ENCODE results near the gene GNG5.

GNG5 gene

DNA sequence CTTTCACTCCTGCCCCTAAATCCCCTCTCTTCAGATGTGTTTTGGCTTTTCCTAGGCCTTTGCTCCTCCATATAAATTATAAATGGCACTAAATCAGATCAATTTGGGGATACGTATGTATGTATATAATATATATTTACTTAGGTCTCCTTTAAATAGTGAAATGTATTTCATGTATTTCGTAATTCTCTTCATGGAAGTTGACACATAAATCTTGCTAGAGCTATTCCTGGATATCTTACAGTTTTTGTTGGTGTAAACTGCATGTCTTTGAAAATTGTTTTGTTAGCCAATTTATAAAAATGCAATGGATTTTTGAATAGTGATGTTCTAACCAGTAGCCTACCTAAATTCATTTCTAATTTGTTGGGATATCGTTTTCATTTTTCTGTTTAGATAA is 18.3 kb downstream of the GNG5 start:
- TF ChIP-seq, protein P1, sequence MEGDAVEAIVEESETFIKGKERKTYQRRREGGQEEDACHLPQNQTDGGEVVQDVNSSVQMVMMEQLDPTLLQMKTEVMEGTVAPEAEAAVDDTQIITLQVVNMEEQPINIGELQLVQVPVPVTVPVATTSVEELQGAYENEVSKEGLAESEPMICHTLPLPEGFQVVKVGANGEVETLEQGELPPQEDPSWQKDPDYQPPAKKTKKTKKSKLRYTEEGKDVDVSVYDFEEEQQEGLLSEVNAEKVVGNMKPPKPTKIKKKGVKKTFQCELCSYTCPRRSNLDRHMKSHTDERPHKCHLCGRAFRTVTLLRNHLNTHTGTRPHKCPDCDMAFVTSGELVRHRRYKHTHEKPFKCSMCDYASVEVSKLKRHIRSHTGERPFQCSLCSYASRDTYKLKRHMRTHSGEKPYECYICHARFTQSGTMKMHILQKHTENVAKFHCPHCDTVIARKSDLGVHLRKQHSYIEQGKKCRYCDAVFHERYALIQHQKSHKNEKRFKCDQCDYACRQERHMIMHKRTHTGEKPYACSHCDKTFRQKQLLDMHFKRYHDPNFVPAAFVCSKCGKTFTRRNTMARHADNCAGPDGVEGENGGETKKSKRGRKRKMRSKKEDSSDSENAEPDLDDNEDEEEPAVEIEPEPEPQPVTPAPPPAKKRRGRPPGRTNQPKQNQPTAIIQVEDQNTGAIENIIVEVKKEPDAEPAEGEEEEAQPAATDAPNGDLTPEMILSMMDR (conservative IDR thresholded peaks at IDR 0.05): no peak
- H3K27ac ChIP-seq: no peak overlapping the region

- no peak overlapping the region for H3K27ac ChIP-seq
- TF ChIP-seq, protein P1 (conservative IDR thresholded peaks at IDR 0.05): no peak
These were observed 25.1 kb downstream of the GNG5 start for GRCh38 chr1:84481317-84481716.

DNA sequence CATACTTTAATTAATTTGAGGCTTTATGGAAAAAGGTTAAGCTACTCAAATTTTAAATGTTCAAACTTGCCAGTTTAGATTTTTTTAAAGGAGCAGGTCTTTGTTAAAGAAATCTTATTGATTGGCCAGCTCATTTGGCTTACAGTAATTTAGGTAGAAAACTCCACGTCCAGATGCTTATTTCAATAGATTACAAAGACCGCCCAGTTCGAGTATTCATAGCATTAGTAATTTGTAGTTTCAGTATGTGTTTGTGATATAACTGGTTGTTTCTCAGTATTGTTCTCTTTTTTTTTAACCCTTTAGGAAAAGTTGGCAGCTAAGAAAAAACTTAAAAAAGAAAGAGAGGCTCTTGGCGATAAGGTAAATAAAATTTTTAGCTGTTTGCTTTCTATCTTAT is 25.7 kb downstream of the GNG5 start:
- peak overlapping the region; percentile 84 for H3K27ac ChIP-seq
- TF ChIP-seq, protein P1 (conservative IDR thresholded peaks at IDR 0.05): no peak

- TF ChIP-seq, protein P1 (conservative IDR thresholded peaks at IDR 0.05): no peak
- peak overlapping the region; percentile 84 for H3K27ac ChIP-seq
These were observed 26.4 kb downstream of the GNG5 start for GRCh38 chr1:84479998-84480397.

DNA sequence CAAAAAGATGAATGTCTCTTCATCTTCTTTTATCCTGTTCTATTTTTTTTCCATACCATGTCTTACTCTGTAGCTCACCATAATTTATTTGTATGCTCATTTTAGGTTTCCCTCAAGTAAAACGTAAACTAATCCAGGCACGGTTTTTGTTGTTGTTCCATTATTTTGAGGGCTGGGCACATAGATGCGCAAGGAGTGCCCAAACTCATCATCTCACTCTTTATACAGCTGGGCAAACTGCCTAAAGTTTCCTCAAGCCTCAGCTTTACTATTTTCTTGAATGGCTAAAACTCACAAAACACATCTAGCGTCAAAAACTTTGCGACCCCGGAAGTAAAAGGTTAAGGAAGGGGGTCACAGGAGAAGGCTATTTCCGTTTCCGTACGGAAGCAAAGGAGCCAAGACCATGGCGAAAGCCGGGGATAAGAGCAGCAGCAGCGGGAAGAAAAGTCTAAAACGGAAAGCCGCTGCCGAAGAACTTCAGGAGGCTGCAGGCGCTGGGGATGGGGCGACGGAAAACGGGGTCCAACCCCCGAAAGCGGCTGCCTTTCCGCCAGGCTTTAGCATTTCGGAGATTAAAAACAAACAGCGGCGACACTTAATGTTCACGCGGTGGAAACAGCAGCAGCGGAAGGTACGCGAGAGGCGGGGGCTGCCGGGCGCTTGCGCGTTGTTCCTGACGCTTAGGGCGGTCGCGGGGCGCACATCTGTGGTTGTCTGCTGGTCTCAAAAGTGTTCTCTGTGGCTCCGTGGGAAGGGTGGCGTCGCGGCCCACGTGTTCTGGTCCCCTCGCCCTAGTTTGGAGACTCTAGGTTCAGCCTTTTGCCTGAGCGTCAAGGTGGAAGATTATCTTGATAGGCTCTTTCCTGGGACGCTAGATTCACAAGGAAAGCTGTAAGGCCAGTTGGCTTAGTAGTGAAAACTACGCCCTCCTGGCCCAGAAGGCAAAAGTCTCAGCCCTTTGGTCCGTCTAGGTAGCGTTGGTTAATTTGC is 27.2 kb downstream of the GNG5 start, which contains the start of gene RPF1:
TSS of gene RPF1 (plus strand) at position 391 of the 993 bp plus-strand sequence. CDS start at position 407, 16 bp downstream.
- TF ChIP-seq, protein P1 (conservative IDR thresholded peaks at IDR 0.05): no peak
- H3K27ac ChIP-seq: peak within 1 kb of the TSS; percentile 84

GRCh38 chr1:84476225-84476624 is 30.2 kb downstream of the GNG5 start:
- TF ChIP-seq, protein P1 (conservative IDR thresholded peaks at IDR 0.05): no peak

DNA sequence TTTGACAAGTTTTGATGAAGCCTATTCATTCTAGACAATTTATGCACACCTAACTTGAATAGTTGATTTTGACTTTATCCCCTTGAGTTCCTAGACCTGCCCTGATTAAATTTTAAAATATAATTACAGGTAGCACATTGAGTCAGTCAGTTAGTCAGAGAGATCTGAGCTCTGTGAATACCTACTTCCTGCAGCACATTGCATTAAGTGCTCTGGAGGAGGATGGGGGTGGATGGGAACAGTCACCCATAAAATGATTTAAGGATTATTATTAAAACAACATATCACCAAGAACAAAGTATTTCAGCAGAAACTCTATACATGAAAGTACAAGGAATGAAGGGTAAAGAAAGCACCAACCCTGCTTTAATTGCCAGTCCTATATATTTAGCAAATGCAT is 39.1 kb downstream of the GNG5 start:
- TF ChIP-seq, protein P1 (conservative IDR thresholded peaks at IDR 0.05): no peak
- no peak overlapping the region for H3K27ac ChIP-seq

More at GRCh38 chr1:84476225-84476624, 30.2 kb downstream of the GNG5 start:
- H3K27ac ChIP-seq: no peak overlapping the region

Data from VCaP (cell line).